Liver (tissue), 9 donors: Measurements from ENCODE around the gene PEMT. TPM values are rescaled to one million over a fixed set of nuclear protein-coding genes. Genes with fewer than 3 reads are reported as not detected.
A peak's percentile ranks its signal among the peaks of the same experiment; 100 is the strongest.

ENCODE experiments used
- DNase-seq: peaks from one replicate; pipeline ENCODE4 v3.0.0-alpha.2; 2017; ENCODE audit warnings: low spot score
- H3K27ac ChIP-seq, 2 donors: one replicate each; pipeline ENCODE4 v1.7.0; 2013; ENCODE audit warnings: inconsistent platforms in 2 of 2, low read length in 2 of 2, control low read depth in 1 of 2, low read depth in 1 of 2, mild to moderate bottlenecking in 1 of 2
- H3K27me3 ChIP-seq, 4 donors: one replicate each; pipeline versions ENCODE4 v1.6.1 to v1.7.0; 2013; ENCODE audit warnings: low read length in 3 of 4, inconsistent platforms in 1 of 4, mild to moderate bottlenecking in 1 of 4, moderate library complexity in 1 of 4; ENCODE audit not compliant: control insufficient read depth in 4 of 4, insufficient read depth in 4 of 4
- H3K36me3 ChIP-seq, 4 donors: one replicate each; pipeline versions ENCODE4 v1.6.1 to v1.7.0; 2013; ENCODE audit warnings: low read length in 3 of 4, mild to moderate bottlenecking in 3 of 4, low read depth in 1 of 4, moderate library complexity in 1 of 4; ENCODE audit not compliant: control insufficient read depth in 4 of 4, insufficient read depth in 3 of 4
- H3K4me1 ChIP-seq, 4 donors: one replicate each; pipeline versions ENCODE4 v1.6.1 to v1.7.0; 2013; ENCODE audit warnings: low read length in 3 of 4, mild to moderate bottlenecking in 3 of 4, moderate library complexity in 1 of 4; ENCODE audit not compliant: control insufficient read depth in 4 of 4, insufficient read depth in 4 of 4
- H3K4me3 ChIP-seq, 3 donors: one replicate each; pipeline versions ENCODE4 v1.6.1 to v1.7.0; 2013; ENCODE audit warnings: low read length in 3 of 3, control low read depth in 1 of 3, low read depth in 1 of 3, mild to moderate bottlenecking in 1 of 3
- H3K9ac ChIP-seq, 2 donors: one replicate each; pipeline ENCODE4 v1.7.0; 2013; ENCODE audit warnings: low read length in 2 of 2, mild to moderate bottlenecking in 2 of 2, moderate library complexity in 2 of 2, control low read depth in 1 of 2, low read depth in 1 of 2
- H3K9me3 ChIP-seq, 4 donors: one replicate each; pipeline versions ENCODE4 v1.6.1 to v1.7.0; 2013; ENCODE audit warnings: low read length in 3 of 4; ENCODE audit not compliant: control insufficient read depth in 4 of 4
- EGR1 ChIP-seq, 2 donors: IDR thresholded peaks; 2 replicates each; pipeline ENCODE4 v1.6.1; 2016 to 2018; ENCODE audit warnings: antibody characterized with exemption in 2 of 2, low read depth in 2 of 2
- FOXA1 ChIP-seq: IDR thresholded peaks from 2 replicates; pipeline ENCODE4 v1.6.1; 2016; ENCODE audit warnings: antibody characterized with exemption
- FOXA2 ChIP-seq: IDR thresholded peaks from 2 replicates; pipeline ENCODE4 v1.6.1; 2016; ENCODE audit warnings: antibody characterized with exemption
- GABPA ChIP-seq, 2 donors: IDR thresholded peaks in 1 of 2; conservative IDR thresholded peaks in 1 of 2; 2 replicates each; pipeline ENCODE4 v1.6.1; 2016; ENCODE audit warnings: antibody characterized with exemption in 2 of 2, mild to moderate bottlenecking in 1 of 2, moderate library complexity in 1 of 2
- HNF4A ChIP-seq, 2 donors: conservative IDR thresholded peaks; 2 replicates each; pipeline ENCODE4 v1.6.1; 2016; ENCODE audit warnings: antibody characterized with exemption in 2 of 2, mild to moderate bottlenecking in 2 of 2
- HNF4G ChIP-seq: IDR thresholded peaks from 2 replicates; pipeline ENCODE4 v1.6.1; 2016; ENCODE audit warnings: antibody characterized with exemption
- NR2F2 ChIP-seq: IDR thresholded peaks from 2 replicates; pipeline ENCODE4 v1.6.1; 2016; ENCODE audit warnings: antibody characterized with exemption
- RAD21 ChIP-seq, 2 donors: IDR thresholded peaks; 2 replicates each; pipeline ENCODE4 v1.6.1; 2016; ENCODE audit warnings: antibody characterized with exemption in 2 of 2, mild to moderate bottlenecking in 2 of 2
- RXRA ChIP-seq, 2 donors: IDR thresholded peaks; 2 replicates each; pipeline ENCODE4 v1.6.1; 2017 to 2018; ENCODE audit warnings: antibody characterized with exemption in 2 of 2, mild to moderate bottlenecking in 1 of 2
- SP1 ChIP-seq: IDR thresholded peaks from 2 replicates; pipeline ENCODE4 v1.6.1; 2018; ENCODE audit warnings: antibody characterized with exemption, mild to moderate bottlenecking
- TAF1 ChIP-seq: conservative IDR thresholded peaks from 2 replicates; pipeline ENCODE4 v1.6.1; 2016; ENCODE audit warnings: antibody characterized with exemption, mild to moderate bottlenecking
- WGBS: extraction: QIAGEN DNeasy Blood & Tissue Kit; methylation state at CpG from one replicate; pipeline ENCODE4 v1.1.7; 2013; 5-methylcytosine and 5-hydroxymethylcytosine counted together
- polyA plus RNA-seq, 2 donors: library from polyadenylated mRNA; stranded (reverse) in 1 of 2; unstranded in 1 of 2; fragments of 200-250 nt in 1 of 2; fragments of >200 nt in 1 of 2; fragmentation: Nextera tagmentation in 1 of 2; extraction: Ambion mirVana in 1 of 2; gene quantifications; one replicate each; pipeline versions ENCODE4 v1.2.1 to v1.2.3, GENCODE V29; 2013 to 2015
- total RNA-seq, 2 donors: library from RNA; depleted of rRNA; stranded (reverse); fragments of >200 nt; gene quantifications; one replicate each; pipeline ENCODE4 v1.2.3, GENCODE V29; 2014
- TF ChIP-seq, protein P1 (sequence below): IDR thresholded peaks from 2 replicates; pipeline ENCODE4 v1.6.1; 2016; ENCODE audit warnings: antibody characterized with exemption, mild to moderate bottlenecking
- TF ChIP-seq, protein P2 (sequence below): IDR thresholded peaks from 2 replicates; pipeline ENCODE4 v1.6.1; 2016; ENCODE audit warnings: antibody characterized with exemption
- donor health status: healthy.
- donor health status: healthy.
- donor health status: healthy.
- donor health status: healthy.
- donor health status: healthy.

The PEMT gene
- total and polyA plus RNA-seq, 4 donors = 64.6 to 211 (median 184) TPM

DNA sequence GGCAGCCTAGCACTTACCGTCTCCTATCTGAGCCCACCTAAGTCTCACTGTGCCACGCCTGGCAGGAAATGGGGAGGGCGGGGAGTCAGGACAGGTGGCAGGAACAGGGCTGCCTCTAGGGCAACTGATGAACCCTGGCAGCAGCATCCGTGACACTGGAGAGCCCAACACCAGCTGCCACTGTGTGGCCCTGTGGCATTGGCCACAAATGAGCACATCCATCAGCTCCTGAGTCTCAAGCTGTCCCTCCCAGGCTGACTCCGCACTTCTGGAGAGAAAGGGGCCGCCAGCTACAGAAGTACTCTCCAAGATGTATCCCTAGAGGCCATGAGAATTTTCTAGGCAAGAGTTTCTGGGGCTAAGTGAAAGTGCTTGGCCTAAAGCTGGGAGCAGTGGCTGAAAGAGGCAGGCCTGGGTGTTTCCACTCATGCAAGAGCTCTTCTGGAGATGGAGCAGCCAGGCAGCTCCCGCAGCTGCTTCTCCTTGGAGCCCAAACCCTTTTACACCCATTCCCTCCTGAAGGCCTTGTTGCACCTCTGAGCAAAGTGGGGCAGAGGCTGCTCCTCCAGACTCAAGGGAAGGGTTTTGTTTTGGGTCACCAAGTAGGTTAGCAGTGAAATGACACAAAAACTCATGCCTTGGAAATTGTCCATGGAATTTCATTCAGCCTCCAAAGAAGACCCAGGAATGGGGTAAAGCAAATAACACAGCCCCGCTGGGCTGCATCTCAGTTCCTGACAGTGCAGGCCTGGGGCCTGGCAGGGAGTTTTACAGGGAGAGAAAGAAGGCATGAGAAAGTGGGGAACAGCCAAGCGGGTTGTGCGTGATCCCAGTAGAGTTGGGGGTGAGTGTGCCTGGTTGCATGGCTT is 25.8 kb downstream of the PEMT start (continued):
- TF ChIP-seq, protein P1, sequence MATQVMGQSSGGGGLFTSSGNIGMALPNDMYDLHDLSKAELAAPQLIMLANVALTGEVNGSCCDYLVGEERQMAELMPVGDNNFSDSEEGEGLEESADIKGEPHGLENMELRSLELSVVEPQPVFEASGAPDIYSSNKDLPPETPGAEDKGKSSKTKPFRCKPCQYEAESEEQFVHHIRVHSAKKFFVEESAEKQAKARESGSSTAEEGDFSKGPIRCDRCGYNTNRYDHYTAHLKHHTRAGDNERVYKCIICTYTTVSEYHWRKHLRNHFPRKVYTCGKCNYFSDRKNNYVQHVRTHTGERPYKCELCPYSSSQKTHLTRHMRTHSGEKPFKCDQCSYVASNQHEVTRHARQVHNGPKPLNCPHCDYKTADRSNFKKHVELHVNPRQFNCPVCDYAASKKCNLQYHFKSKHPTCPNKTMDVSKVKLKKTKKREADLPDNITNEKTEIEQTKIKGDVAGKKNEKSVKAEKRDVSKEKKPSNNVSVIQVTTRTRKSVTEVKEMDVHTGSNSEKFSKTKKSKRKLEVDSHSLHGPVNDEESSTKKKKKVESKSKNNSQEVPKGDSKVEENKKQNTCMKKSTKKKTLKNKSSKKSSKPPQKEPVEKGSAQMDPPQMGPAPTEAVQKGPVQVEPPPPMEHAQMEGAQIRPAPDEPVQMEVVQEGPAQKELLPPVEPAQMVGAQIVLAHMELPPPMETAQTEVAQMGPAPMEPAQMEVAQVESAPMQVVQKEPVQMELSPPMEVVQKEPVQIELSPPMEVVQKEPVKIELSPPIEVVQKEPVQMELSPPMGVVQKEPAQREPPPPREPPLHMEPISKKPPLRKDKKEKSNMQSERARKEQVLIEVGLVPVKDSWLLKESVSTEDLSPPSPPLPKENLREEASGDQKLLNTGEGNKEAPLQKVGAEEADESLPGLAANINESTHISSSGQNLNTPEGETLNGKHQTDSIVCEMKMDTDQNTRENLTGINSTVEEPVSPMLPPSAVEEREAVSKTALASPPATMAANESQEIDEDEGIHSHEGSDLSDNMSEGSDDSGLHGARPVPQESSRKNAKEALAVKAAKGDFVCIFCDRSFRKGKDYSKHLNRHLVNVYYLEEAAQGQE = no peak
- TF ChIP-seq RXRA (IDR thresholded peaks at IDR 0.05) = no peak

DNA sequence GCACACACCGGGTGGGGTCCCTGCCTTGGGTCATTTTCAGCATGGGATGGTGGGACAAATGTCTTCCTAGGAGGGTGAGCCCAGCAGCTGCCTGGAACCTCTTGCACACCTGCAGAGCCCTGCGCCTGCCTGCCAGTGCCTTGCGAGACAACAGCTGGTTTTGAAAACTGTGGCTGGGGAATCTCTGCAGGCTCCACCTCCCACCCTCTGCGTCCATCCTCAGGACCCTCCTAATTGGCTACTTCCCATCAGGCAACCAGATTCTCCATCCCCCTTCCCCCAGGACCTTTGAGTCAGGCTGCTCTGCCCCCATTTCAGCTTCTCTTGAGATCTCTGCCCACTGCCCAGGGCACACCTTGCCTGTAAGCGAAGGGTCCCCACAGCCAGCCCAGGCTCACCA is 26.6 kb downstream of the PEMT start:
- Histone ChIP-seq H3K9me3 (no peaks in the 10 kb centered on the region), H3K27ac (peak overlapping the region; percentile 85 to 96), H3K4me3 (no peak overlapping the region), H3K36me3 (no peaks in the 10 kb centered on the region), H3K9ac (peak overlapping the region in 1 of 2 donors; percentile 1), H3K4me1 (peaks cover 44 to 92% (median 81%) of the 10 kb centered on the region in 4 donors), H3K27me3 (no peaks in the 10 kb centered on the region)
- DNase-seq = no peak
- TF ChIP-seq RAD21 (IDR thresholded peaks at IDR 0.05) = no peak
- no peak for TF ChIP-seq NR2F2
- no peak for TF ChIP-seq HNF4A (conservative IDR thresholded peaks at IDR 0.05)
- TF ChIP-seq, protein P2, sequence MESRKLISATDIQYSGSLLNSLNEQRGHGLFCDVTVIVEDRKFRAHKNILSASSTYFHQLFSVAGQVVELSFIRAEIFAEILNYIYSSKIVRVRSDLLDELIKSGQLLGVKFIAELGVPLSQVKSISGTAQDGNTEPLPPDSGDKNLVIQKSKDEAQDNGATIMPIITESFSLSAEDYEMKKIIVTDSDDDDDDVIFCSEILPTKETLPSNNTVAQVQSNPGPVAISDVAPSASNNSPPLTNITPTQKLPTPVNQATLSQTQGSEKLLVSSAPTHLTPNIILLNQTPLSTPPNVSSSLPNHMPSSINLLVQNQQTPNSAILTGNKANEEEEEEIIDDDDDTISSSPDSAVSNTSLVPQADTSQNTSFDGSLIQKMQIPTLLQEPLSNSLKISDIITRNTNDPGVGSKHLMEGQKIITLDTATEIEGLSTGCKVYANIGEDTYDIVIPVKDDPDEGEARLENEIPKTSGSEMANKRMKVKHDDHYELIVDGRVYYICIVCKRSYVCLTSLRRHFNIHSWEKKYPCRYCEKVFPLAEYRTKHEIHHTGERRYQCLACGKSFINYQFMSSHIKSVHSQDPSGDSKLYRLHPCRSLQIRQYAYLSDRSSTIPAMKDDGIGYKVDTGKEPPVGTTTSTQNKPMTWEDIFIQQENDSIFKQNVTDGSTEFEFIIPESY = no peak
- no peak for TF ChIP-seq TAF1
- no peak for TF ChIP-seq FOXA2
- no peak for TF ChIP-seq SP1
- no peak for TF ChIP-seq GABPA (IDR thresholded peaks at IDR 0.05 in 1 of 2, conservative IDR thresholded peaks at IDR 0.05 in 1 of 2)
- 88% methylated on average over 5 of the region's 5 CpGs for WGBS

DNA sequence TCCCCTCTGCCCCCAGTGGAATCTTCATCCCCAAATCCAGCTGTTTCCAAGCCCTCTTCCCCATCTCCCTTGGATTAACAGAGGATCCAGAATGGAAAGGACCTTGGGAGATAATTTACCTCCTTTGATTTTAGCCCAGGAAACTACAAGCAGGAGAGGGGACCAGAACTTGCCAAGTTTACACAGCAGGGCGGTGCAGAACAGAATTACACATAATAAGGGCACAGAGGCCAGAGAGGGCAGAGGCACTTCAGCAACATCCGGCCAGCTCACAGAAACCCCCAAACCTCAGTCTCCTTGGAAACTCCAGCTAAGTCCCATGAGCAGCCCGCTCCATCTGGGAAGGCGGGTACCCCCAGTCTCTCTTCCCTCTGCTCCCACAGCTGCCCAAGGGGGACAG is 27.2 kb downstream of the PEMT start:
- no peaks in the 10 kb centered on the region for H3K9me3 ChIP-seq
- H3K36me3 ChIP-seq = no peaks in the 10 kb centered on the region
- 67% methylated on average over 4 of the region's 4 CpGs for WGBS
- H3K27ac ChIP-seq = peak overlapping the region; percentile 85 to 96
- H3K9ac ChIP-seq = no peak overlapping the region
- H3K27me3 ChIP-seq = no peaks in the 10 kb centered on the region
- peak; percentile 32 to 44 for TF ChIP-seq HNF4A (conservative IDR thresholded peaks at IDR 0.05)
- TF ChIP-seq FOXA1 = peak; percentile 32
- TF ChIP-seq EGR1 (IDR thresholded peaks at IDR 0.05; ENCODE audit: low read depth in 2 of 2) = no peak
- peak; percentile 34 for TF ChIP-seq FOXA2
- peak in 1 of 2 donors; percentile 28 for TF ChIP-seq RAD21 (IDR thresholded peaks at IDR 0.05)
- no peak for TF ChIP-seq TAF1
- TF ChIP-seq HNF4G = no peak
- peak in 1 of 2 donors; percentile 66 for TF ChIP-seq RXRA (IDR thresholded peaks at IDR 0.05)
- no peak for TF ChIP-seq NR2F2
- TF ChIP-seq SP1 = peak; percentile 17
- H3K4me1 ChIP-seq = peaks cover 38 to 92% (median 80%) of the 10 kb centered on the region in 4 donors
- no peak overlapping the region for H3K4me3 ChIP-seq
- no peak for DNase-seq
